Measurements from ENCODE around the gene GPC3. TPM values are rescaled to one million over a fixed set of nuclear protein-coding genes. Genes with fewer than 3 reads are reported as not detected.
"Not testable (repeated sequence)": the region's sequence is repeated elsewhere in the genome, so short reads cannot be mapped to it uniquely, and the experiment has no call there.

The GPC3 gene
- polyA plus RNA-seq, 4 donors, result 980 to 2,545 (median 1,382) TPM

DNA sequence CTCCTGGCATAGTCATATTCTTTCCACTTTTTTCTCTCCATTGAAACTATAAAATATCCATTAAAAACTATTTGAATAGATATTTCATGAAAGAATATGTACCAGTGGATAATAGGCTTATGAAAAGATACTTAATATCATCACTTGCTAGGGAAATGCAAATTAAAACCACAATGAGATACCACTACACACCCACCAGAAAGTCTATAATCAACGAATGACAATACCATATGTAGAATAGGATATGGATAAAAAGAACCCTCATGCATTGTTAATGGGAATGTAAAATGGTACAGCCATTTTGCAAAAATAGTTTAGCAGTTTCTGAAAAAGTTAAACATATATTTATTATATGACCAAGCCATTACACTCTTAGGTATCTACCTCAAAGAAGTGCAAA is 351.4 kb downstream of the GPC3 start:
- no peak for DNase-seq (ENCODE audit: low read depth in 4 of 4, low spot score in 3 of 4)

DNA sequence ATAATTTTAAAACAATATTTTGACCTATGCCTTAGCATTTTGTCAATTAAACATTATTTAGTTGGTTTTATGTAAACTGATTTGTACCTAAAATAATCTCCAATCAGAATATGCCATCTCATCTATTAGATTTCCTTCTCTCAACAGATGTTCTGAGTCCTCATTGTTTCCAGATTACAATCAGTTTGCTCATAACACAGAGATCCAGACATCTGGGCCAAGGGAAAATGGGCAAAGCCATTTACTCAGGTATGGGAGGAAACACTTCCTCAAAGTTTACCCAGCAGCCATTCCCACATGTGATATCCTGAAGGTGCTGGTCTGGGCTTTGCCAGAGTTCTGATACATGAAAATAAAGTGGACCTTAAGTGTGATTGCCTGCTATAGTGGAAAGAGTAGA is 352.2 kb downstream of the GPC3 start:
- DNase-seq (ENCODE audit: low read depth in 4 of 4, low spot score in 3 of 4), result no peak

DNA sequence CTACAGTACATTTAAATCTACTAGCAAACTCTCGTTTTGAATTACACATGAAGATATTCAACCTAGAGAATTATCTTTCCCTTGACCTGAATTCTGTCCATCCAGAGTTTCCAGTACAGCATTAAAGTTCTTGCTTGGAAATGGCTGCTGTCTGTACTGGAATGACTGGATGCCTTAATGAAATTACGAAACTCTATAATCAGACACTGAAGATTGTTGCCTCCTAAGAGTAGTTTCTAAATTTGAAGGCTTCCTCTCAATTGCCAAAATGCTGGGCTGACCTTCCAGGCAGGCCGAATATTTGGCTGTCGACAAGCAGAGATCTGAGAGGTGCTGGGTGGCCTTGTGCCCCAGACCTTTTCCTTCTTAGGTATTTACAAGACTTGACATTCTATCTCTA is 355.0 kb downstream of the GPC3 start:
- DNase-seq (ENCODE audit: low read depth in 4 of 4, low spot score in 3 of 4), result no peak

DNA sequence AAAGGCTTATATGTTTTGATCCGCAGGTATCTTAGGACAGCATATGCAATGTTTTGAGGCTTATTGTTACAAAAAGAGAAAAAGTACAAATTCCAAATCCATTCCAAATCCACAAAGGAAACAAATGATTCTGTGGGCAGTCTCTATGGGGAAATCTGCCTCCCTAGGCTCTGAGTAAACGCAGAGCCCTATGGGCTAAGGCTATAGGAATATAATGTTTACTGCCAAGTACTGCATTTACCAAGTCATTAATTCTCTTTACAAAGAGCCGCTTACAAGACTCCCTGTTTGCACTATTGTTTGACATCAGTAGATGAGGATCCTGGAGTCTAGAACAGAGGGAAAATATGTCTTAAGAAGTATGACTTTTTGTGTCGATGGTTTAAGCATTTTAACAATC is 357.7 kb downstream of the GPC3 start:
- DNase-seq (ENCODE audit: low read depth in 4 of 4, low spot score in 3 of 4), result no peak

DNA sequence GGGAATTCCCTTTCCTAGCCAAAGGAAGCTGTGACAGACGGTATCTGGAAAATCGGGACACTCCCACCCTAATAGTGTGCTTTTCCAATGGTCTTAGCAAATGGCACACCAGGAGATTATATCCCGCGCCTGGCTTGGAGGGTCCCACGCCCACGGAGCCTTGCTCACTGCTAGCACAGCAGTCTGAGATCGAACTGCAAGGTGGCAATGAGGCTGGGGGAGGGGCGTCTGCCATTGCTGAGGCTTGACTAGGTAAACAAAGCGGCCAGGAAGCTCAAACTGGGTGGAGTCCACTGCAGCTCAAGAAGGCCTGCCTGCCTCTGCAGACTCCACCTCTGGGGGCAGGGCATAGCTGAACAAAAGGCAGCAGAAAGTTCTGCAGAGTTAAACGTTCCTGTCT is 364.0 kb downstream of the GPC3 start:
- not testable (repeated sequence) for DNase-seq (ENCODE audit: low read depth in 4 of 4, low spot score in 3 of 4)

DNA sequence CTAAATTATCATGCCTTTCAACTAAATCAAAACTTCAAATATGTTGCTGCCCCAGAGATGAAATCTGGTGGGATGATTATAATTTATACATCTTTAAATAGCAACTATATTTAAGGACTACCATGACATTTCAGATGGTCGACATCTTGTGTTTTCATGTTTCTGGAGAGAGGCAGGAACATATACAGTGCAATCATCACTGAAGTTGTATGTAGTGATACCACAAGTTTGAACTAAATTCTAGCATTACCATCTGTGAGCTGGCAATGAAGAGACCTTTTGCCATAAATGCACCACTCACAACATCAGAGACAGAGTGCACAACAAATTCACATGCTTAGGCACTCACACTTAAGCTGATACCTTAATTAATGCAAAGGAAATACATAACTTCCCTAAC is 373.7 kb downstream of the GPC3 start:
- no peak for DNase-seq (ENCODE audit: low read depth in 4 of 4, low spot score in 3 of 4)

DNA sequence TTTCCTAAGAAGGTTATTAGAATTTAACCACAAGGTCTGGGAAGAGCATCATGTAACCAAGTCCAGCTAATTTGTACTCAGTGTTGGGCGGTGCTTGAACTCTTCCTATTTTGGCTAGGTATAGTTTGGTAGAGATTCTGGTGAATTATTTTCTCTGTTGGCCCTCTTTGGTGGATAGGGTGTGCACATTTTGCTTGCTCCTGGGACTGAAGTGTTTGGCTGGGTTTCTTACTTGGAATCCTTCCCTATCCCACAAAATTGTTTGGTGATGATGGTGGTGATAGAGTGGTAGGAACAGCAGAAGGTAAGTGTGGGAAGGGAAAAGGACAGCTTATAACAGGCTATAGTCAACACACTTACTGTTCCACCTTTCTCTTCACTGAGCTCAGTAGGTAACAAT is 375.3 kb downstream of the GPC3 start:
- no peak for DNase-seq (ENCODE audit: low read depth in 4 of 4, low spot score in 3 of 4)

DNA sequence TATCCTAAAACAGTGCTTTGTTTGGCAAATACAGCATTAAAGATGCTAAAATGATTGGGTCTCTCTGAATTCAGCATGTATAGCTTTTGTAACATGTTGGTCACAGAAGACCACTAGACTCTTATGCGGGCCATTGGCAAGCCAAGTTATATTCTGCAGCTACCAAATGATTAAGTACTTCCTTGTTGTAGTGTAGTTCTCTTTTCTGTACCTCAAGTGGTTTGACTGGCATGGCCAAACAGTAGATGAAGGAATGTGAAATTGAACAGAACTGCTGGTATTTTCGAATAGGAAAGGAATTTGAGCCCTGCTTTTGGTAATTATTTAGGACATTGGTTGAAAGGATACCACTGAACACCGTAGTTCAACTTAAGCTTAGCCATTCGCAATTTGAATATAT is 376.2 kb downstream of the GPC3 start:
- no peak for DNase-seq (ENCODE audit: low read depth in 4 of 4, low spot score in 3 of 4)

DNA sequence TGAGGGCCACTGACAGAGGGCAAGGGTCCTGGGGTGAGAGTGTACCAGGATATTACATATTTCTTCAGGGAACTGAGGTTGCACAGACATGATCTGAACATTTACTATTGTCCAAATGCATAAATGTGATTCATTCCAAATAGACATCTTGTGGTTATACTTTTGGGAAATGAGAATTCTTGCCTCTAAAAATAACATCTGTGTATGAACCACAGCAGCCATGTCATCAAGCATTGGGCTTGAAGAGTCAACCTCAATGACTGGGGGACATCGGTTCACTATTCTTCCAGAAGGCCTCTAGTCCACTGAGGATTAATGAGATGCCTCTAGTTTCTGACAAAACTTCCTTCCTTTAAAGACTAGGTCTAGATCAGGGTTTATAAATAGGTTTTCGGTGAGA is 377.0 kb downstream of the GPC3 start:
- no peak for DNase-seq (ENCODE audit: low read depth in 4 of 4, low spot score in 3 of 4)

DNA sequence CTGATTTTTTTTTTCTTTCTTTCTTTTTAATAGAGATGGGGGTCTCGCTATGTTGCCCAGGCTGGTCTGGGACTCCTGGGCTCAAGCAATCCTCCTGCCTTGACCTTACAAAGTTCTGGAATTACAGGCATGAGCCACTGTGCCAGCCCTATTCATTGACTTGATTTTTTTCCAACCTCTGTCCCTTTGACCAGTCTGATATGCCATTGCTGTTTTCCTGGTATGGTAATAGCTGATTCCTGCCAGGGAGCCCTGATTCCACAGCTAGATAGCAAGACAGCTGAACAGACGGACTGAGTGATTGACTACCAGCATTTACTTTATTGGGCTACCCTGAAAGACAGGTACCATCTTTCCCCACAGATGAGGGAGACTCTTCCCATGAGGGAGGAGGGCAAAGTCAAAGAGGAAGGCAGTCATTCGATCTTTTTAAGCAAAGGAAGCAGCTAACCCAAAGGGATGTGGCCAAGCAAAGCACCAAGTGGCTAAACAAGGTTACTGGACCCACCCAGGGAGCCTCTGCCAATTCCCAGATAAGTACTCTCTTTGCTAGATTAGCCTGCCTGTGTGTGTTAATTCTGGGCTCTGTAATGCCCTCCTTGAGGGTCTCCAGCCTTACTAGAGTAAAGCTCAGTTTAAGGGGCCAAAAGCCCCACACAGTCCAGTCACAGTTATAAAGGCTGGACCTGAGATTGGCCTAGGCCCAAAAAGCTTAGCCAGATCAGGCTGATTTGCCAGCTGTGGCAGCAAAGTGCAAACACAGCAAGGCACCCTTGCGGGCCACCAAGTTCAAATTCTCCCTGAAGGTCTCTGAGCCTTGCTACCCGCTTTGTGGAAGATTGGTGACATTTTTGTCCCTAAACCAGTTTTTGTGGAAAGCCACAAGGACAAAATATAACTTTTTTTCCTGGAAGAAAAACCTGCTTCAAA is 377.7 kb downstream of the GPC3 start:
- no peak for DNase-seq (ENCODE audit: low read depth in 4 of 4, low spot score in 3 of 4)

DNA sequence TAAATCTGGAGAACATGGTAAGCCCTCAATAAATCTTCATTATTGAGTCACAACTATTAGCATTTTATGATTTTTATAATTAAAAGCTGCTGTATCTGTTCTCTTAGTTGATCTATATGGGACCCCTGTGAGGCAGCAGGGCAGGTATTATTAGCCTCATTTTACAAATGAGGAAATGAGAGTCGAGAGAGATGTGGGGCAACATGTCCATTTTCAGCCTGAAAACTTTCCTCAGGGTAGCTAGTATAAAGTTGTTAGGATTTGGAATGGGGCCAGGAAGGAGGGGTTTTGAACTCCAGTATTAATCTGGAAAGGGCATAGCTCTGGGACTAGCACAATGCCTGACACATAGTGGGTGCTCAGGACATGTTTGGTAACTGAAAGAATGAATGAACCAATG is 378.4 kb downstream of the GPC3 start:
- DNase-seq (ENCODE audit: low read depth in 4 of 4, low spot score in 3 of 4), result no peak

DNA sequence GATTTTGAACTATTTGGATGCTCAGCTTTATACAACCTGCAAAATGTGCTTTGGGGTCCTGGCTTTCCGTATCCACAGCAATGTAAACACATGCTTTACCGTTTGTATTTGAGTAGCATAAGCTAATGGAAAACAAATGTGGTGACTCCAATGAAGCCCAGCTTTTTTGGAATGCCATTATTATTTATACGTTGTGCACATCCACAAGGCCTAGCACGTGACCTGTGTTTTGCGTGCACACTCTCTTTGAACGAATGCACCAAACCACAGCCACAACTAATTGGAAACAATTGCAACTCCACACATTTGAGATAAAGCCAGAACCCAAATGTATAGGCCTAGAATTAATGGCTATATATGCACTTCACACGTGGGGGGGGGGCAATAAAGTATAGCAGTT is 380.6 kb downstream of the GPC3 start:
- DNase-seq (ENCODE audit: low read depth in 4 of 4, low spot score in 3 of 4), result no peak

DNA sequence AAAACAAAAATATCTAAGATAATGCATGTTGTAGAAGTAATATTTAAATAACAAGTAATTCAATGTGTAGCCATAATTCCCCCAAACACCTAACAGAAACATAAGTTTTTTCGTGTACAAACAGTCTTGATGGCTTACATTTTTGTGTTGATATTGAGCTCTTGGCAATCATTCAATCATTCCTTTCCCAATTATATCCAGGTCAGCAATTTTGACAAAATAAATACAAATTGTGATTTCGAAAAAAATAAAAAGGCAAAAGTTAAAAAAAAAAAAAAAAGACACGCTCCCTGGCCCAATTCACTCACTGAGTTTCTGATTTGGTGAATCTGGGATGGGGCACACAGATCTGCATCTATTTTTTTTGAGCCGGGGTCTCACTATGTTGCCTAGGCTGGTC is 382.5 kb downstream of the GPC3 start:
- DNase-seq (ENCODE audit: low read depth in 4 of 4, low spot score in 3 of 4), result no peak

DNA sequence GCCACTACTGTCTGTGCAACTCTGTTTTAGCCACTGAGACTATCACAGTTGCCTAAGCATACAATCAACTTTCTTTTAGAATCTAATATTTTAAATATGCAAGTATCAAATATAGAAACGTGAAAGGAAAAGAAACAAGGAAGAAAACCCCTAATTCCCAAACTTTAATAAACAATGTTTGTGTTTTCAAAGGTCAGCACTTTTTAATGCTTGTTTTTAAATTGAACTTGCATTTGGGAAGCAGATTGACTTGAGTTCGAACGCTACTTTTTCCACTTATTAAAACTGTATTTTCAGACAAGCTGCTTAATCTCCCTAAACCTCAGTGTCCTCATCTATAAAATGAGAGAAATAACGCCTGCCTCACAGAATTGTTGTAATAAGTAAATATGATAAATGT is 384.3 kb downstream of the GPC3 start:
- DNase-seq (ENCODE audit: low read depth in 4 of 4, low spot score in 3 of 4), result no peak

DNA sequence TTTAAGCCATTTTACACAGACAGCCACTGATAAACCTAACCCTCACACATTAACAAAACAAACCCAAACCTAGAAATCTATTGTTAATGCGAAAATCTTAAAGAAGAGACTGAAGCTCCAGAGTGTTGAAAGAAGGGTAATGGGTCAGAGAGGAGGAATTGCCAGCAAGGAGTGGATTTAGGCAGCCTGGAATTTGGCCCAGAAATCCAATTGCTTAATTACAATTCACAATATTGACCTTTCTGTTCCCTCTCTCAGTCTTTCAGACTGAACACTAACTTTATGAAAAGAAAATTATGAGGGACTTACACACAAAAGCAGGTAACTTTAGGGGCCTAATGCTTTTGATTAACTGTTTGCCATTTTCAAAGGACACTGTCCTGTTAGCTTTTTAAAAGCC is 384.9 kb downstream of the GPC3 start:
- DNase-seq (ENCODE audit: low read depth in 4 of 4, low spot score in 3 of 4), result no peak

DNA sequence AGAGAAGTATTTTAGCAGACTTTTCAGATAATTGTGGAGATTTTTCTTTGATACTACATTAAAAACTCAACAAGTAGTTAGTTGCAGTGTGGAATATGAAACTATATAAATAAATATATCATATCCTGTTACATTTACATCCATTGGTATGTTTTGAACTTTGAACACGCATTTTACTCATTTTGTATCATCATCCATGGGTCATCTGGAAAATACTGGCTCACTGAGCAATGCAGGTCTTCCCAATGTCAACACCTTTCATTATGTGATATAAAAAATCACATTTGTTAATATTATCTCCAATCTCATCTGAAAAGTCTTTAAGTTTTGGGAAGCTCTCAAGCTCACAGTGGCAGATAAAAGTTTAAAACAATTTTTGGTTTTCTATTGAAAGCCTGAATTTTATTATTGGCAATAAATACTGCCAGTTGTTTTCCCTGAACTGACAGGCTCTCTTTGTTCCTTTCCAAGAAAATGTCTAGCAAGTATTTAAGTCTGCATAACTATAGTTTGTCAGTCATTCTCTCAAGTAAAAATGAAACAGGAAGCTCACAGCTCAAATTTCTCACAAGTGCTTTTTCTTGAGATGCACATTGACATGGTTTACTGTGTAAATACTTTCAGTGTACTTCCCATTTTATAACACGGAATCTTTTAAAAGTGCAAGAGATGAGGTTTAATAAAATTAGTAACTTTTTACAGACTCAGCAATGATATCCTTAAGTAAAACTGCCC is 386.6 kb downstream of the GPC3 start:
- DNase-seq (ENCODE audit: low read depth in 4 of 4, low spot score in 3 of 4), result no peak

DNA sequence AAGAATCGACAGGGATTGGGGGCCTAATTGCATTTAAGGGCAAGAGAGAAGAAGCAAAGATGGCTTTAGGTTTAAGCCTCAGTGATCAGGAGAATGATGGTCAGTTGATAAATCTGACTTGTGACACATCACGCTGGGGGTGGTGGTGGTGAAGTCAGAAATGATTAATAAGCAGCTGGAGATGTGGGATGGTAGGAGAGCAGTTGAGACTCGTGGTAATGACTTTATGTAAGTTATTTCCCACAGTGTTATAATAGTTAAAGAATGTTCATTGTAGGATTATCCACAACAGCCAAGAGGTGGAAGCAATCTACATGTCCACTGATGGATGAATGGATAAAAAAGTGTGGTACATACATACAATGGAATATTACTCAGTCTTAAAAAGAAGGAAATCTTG is 391.2 kb downstream of the GPC3 start:
- no peak for DNase-seq (ENCODE audit: low read depth in 4 of 4, low spot score in 3 of 4)

DNA sequence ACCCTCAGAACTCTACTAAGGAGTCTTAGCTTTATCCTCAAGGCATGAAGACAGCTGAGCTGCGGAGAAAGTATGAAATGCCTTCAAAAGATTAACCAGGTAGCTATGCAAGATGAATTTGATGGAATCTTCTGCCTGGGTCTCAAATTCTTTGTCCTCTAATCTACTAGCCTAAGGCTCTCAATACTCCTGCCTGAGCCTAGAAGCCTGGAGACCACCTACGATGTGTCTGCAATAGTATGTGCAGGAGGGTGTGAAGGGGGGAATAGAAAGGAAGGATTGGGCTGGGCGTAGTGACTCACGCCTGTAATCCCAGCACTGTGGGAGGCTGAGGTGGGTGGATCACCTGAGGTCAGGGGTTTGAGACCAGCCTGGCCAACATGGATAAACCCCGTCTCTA is 391.9 kb downstream of the GPC3 start:
- DNase-seq (ENCODE audit: low read depth in 4 of 4, low spot score in 3 of 4), result no peak

DNA sequence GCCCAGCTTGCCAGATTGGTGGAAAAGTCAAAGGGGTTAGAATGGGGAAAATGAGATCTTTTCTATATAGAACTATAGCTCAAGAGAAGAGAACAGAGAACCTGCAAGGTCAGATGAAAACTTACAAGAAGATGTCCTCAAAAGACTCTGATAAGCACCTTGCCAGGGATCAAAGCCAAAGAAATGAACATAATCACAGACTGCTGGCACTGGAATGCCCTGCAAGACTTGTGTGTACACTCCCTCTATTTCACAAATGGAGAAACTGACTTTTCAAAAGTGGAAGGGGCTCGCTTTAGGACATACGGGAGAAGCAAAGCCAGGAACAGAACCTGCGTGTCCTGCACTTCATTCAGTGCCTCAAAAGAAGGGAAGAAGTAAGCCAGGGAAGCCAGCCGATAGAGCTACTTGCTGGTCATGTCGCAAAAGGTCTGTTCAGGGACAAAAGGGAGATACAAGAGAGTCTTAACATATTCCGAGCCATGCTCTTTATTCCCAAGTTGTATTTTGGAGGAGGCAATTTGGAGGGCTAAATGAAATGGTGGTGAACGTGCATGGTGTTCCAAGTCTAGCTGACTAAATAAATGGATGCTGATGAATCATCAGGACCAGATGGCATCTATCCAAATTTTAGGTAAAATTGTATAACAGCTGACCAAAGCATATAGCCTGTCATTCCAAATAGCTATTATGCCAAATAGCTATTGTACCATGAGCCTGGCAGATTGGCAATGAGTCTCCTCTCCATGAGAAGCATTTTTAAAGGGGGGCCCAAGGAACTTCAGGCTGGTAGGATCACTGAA is 394.5 kb downstream of the GPC3 start:
- DNase-seq (ENCODE audit: low read depth in 4 of 4, low spot score in 3 of 4), result no peak

DNA sequence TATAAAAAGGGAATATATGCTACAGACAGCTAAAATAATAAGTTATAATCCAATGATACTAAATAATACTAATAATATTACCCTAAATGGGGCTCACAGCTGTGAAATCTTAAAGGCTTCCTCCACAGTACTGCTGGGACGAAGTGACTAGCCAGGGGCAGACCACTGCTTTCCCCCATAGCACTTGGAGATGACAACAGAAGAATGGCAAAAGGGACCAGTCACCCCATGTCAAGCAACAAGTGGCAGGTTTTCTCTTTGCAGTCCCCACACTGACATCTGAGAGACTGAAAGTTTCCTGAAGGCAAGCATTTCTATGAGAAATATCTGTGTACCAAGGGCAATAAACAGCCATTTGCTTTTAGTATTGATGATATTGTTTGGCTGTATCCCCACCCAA is 396.6 kb downstream of the GPC3 start:
- DNase-seq (ENCODE audit: low read depth in 4 of 4, low spot score in 3 of 4), result no peak

DNA sequence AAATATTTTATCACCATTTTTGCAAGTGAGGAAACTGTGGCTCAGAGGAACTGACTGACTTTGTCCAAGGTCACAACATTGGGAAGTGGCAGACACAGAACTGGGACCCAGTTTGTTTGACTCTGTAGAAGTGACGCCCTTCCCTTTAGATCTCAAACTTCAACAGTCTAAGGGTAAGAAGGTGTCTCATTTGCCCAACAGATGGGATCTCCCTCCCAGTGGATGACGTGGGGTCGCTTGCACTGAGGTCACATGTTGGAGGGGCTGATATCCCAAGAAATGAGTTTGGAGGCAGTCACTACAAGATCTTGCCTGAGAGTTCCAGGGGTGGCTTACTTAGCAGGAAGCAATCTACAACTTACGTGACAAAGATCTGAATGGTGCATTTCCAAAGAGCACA is 397.6 kb downstream of the GPC3 start:
- DNase-seq (ENCODE audit: low read depth in 4 of 4, low spot score in 3 of 4), result no peak

Measured in left renal pelvis (tissue), 4 donors.